HFFc6 (cell line): ENCODE results near the gene SNAPC1. TPM values are rescaled to one million over a fixed set of nuclear protein-coding genes. Genes with fewer than 3 reads are reported as not detected.
A peak's percentile ranks its signal among the peaks of the same experiment; 100 is the strongest.
"Not testable (repeated sequence)": the region's sequence is repeated elsewhere in the genome, so short reads cannot be mapped to it uniquely, and the experiment has no call there.

ENCODE experiments used
- DNase-seq: peaks from one replicate; pipeline ENCODE4 v3.0.0-alpha.2; 2018
- H3K27ac Mint-ChIP-seq: 2 replicates; pipeline ENCODE4 v1.8.0; 2020; ENCODE audit warnings: mild to moderate bottlenecking, mixed read lengths
- H3K27me3 Mint-ChIP-seq: 2 replicates; pipeline ENCODE4 v1.8.0; 2021; ENCODE audit warnings: mild to moderate bottlenecking, moderate library complexity, mixed read lengths; ENCODE audit not compliant: insufficient read depth
- H3K36me3 Mint-ChIP-seq: 2 replicates; pipeline ENCODE4 v1.8.0; 2021; ENCODE audit warnings: low read depth, mixed read lengths
- H3K4me1 Mint-ChIP-seq: 2 replicates; pipeline ENCODE4 v1.8.0; 2020; ENCODE audit warnings: low read depth, mixed read lengths
- H3K4me3 Mint-ChIP-seq: 2 replicates; pipeline ENCODE4 v1.8.0; 2020; ENCODE audit warnings: mild to moderate bottlenecking, moderate library complexity, mixed read lengths
- H3K9me3 Mint-ChIP-seq: 2 replicates; pipeline ENCODE4 v1.8.0; 2020; ENCODE audit warnings: mild to moderate bottlenecking, mixed read lengths
- total RNA-seq, 6 experiments: library from RNA; stranded (reverse); fragmentation: NEBNext Ultra II Directional; extraction: Animal tissue kit (Norgen Biotek cat#: 25700); gene quantifications; 2 replicates in 1 of 6; 3 replicates in 5 of 6; pipeline ENCODE4 v1.2.3, GENCODE V29; 2021
- TF ChIP-seq, protein P1 (sequence below): fragments of 200-600 bp; sonication (generic); IDR thresholded peaks from 2 replicates; pipeline ENCODE4 v1.5.0; 2021; ENCODE audit warnings: antibody characterized with exemption, mild to moderate bottlenecking

The SNAPC1 gene
- total RNA-seq, 6 experiments from 2014 or later, result 12.1 to 15.8 (median 14.6) TPM

DNA sequence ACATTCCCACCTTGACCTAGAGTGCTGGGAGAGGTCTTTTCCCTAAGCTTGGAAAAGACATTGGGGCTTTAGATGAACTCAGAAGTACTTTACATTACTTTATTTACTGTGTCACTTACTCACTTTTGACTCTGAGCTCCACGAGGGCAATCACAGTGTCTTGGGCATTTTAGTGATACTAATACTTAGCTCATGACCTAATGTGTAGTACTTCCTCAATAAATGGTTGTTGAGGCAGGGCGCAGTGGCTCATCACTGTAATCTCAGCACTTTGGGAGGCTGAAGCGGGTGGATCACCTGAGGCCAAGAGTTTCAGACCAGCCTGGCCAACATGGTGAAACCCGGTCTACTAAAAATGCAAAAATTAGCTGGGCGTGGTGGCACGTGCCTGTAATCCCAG is 19.8 kb upstream of the SNAPC1 start:
- H3K36me3 Mint-ChIP-seq, result peaks cover 48% of the 10 kb centered on the region
- H3K4me3 Mint-ChIP-seq, result no peak overlapping the region
- peaks cover 11% of the 10 kb centered on the region for H3K4me1 Mint-ChIP-seq
- H3K27me3 Mint-ChIP-seq, result peaks cover 6% of the 10 kb centered on the region
- TF ChIP-seq, protein P1, sequence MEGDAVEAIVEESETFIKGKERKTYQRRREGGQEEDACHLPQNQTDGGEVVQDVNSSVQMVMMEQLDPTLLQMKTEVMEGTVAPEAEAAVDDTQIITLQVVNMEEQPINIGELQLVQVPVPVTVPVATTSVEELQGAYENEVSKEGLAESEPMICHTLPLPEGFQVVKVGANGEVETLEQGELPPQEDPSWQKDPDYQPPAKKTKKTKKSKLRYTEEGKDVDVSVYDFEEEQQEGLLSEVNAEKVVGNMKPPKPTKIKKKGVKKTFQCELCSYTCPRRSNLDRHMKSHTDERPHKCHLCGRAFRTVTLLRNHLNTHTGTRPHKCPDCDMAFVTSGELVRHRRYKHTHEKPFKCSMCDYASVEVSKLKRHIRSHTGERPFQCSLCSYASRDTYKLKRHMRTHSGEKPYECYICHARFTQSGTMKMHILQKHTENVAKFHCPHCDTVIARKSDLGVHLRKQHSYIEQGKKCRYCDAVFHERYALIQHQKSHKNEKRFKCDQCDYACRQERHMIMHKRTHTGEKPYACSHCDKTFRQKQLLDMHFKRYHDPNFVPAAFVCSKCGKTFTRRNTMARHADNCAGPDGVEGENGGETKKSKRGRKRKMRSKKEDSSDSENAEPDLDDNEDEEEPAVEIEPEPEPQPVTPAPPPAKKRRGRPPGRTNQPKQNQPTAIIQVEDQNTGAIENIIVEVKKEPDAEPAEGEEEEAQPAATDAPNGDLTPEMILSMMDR, result no peak
- DNase-seq, result no peak
- no peak overlapping the region for H3K27ac Mint-ChIP-seq
- H3K9me3 Mint-ChIP-seq, result no peaks in the 10 kb centered on the region

DNA sequence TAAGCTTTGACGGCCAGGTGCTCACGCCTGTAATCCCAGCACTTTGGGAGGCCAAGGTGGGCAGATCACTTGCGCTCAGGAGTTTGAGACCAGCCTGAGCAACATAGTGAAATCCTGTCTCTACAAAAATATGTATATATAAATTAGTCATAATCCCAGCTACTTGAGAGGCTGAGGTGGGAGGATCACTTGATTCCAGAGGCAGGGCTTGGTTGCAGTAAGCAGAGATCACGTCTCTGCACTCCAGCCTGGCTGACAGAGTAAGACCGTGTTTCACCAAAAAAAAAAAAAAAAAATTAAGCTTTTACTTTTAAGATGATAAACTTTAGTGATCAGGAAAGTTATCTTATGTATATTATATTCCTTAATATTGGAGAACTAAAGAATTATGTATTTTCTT is 18.0 kb upstream of the SNAPC1 start:
- Mint-ChIP-seq H3K9me3 (no peaks in the 10 kb centered on the region), H3K27ac (no peak overlapping the region), H3K4me1 (peaks cover 17% of the 10 kb centered on the region), H3K27me3 (peaks cover 9% of the 10 kb centered on the region), H3K36me3 (peaks cover 53% of the 10 kb centered on the region), H3K4me3 (no peak overlapping the region)
- DNase-seq, result no peak
- TF ChIP-seq, protein P1, result no peak

DNA sequence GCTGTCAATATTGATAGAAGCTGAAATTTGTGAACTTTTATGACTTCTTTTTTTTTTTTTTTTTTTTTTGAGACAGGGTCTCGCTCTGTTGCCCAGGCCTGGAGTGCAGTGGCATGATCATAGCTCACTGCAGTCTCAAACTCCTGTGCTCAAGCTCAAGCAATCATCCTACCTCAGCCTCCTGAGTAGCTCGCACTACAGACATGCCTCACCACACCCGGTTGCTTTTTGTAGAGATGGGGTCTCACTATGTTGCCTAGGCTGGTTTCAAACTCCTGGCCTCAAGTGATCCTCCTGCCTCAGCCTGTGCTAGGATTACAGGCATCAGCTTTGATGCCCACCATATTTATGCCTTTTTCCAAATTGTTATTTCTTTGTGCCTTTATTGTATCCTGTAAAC is 15.9 kb upstream of the SNAPC1 start:
- H3K27ac Mint-ChIP-seq, result peak overlapping the region; percentile 61
- not testable (repeated sequence) for DNase-seq, H3K27me3 Mint-ChIP-seq, H3K9me3 Mint-ChIP-seq, H3K4me3 Mint-ChIP-seq
- peaks cover 55% of the 10 kb centered on the region for H3K36me3 Mint-ChIP-seq
- peaks cover 36% of the 10 kb centered on the region for H3K4me1 Mint-ChIP-seq

DNA sequence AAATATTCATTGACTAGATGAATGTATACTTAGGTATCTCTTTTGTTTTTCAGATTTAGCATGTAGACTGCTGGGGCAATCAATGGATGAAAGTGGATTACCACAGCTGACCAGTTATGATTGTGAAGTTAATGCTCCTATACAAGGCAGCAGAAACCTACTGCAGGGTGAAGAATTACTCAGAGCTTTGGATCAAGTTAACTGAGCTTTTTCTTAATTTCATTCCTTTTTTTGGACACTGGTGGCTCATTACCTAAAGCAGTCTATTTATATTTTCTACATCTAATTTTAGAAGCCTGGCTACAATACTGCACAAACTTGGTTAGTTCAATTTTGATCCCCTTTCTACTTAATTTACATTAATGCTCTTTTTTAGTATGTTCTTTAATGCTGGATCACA is 15.3 kb upstream of the SNAPC1 start:
- Mint-ChIP-seq H3K4me3 (no peak overlapping the region), H3K27me3 (peaks cover 12% of the 10 kb centered on the region), H3K9me3 (no peaks in the 10 kb centered on the region), H3K36me3 (peaks cover 60% of the 10 kb centered on the region), H3K27ac (peak overlapping the region; percentile 61), H3K4me1 (peaks cover 41% of the 10 kb centered on the region)
- TF ChIP-seq, protein P1, result no peak
- no peak for DNase-seq

DNA sequence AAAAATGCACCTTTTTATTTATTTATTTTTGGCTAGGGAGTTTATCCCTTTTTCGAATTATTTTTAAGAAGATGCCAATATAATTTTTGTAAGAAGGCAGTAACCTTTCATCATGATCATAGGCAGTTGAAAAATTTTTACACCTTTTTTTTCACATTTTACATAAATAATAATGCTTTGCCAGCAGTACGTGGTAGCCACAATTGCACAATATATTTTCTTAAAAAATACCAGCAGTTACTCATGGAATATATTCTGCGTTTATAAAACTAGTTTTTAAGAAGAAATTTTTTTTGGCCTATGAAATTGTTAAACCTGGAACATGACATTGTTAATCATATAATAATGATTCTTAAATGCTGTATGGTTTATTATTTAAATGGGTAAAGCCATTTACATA is 14.9 kb upstream of the SNAPC1 start:
- Mint-ChIP-seq H3K36me3 (peaks cover 65% of the 10 kb centered on the region), H3K27me3 (peaks cover 13% of the 10 kb centered on the region), H3K4me1 (peaks cover 46% of the 10 kb centered on the region), H3K27ac (no peak overlapping the region), H3K9me3 (0 out of 2 replicates have a peak, but pooled peaks cover under 1% of the 10 kb centered on the region), H3K4me3 (no peak overlapping the region)
- TF ChIP-seq, protein P1, result no peak
- no peak for DNase-seq

DNA sequence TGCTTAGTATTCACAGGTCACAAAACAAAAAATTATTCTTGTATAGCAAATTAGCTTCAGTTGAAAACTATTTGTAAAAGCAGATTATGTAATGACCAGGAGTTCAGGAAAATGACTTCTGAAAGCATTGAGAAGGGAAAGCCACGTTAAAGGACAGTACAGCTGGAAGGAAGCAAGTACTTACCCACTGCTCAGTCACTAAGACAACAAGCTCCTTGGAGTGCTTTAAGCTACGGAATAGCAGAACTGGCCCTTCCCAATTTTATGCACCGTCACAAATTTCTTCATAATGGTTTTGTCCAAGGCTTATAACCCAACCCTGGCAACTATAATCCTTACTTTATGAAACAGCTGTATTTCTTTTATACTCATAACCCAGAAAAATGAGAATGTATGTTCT is 13.0 kb upstream of the SNAPC1 start:
- Mint-ChIP-seq H3K4me3 (peak overlapping the region; percentile 87; the same call in 1 of the 2 replicates), H3K4me1 (peaks cover 62% of the 10 kb centered on the region), H3K27me3 (peaks cover 16% of the 10 kb centered on the region), H3K9me3 (peaks cover 5% of the 10 kb centered on the region; the same call in 1 of the 2 replicates), H3K36me3 (peaks cover 73% of the 10 kb centered on the region), H3K27ac (no peak overlapping the region)
- TF ChIP-seq, protein P1, result no peak
- no peak for DNase-seq
